GM06990 (cell line): ENCODE measurements around the gene COX7B.
"Not testable (repeated sequence)": the region's sequence is repeated elsewhere in the genome, so short reads cannot be mapped to it uniquely, and the experiment has no call there.

Source experiments
- DNase-seq: peaks from one replicate; pipeline ENCODE4 v3.0.0-alpha.2; 2011; ENCODE audit not compliant: insufficient read length; ENCODE audit errors: extremely low read depth
- H3K27me3 ChIP-seq: replicated peaks from 2 replicates; pipeline ENCODE4 v1.6.0; 2011; ENCODE audit warnings: low read length; ENCODE audit not compliant: control insufficient read depth, insufficient read depth
- H3K36me3 ChIP-seq: 2 replicates; pipeline ENCODE4 v1.5.1; 2011; ENCODE audit warnings: low read length; ENCODE audit not compliant: control insufficient read depth, insufficient read depth
- H3K4me3 ChIP-seq: replicated peaks from 2 replicates; pipeline ENCODE4 v1.5.1; 2011; ENCODE audit warnings: low read depth, mild to moderate bottlenecking, control low read depth, low read length
- CTCF ChIP-seq: IDR thresholded peaks from 2 replicates; pipeline ENCODE4 v1.5.1; 2011; ENCODE audit warnings: low read length, control low read depth, mild to moderate bottlenecking, inconsistent platforms; ENCODE audit not compliant: insufficient read depth, poor library complexity, severe bottlenecking

COX7B gene

GRCh38 chrX:77899081-77899828 lies at the start of gene COX7B:
Gene COX7B (plus strand): TSS chrX:77899468. CDS start chrX:77899554, 86 bp downstream.
- DNase-seq, result peak; percentile 57
- Histone ChIP-seq H3K4me3 (peak within 1 kb of the TSS; percentile 82), H3K27me3 (no peaks in the 10 kb centered on the region), H3K36me3 (no peaks in the 10 kb centered on the region; the same call in 1 of the 2 replicates)
- peak; percentile 49 for TF ChIP-seq CTCF

DNA sequence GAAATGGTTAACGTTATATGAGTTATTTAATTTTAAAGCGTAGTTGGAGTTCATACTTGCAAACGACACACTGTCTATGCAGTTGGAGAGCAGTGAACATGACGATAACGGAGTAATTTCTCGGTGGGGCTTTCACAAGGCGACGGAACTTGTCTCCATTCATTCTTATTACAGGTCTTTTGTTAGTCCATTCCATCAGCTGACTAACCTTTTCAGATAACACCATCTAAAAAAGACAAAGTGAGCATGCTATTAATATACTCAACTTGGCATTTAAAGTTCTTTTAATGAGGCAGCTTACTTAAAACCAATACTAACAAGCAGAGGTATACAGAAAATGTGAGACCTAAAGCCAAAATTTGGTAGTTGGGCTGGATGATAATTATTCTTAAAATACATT lies 23.9 kb upstream of the COX7B start:
- Histone ChIP-seq H3K4me3 (no peak overlapping the region), H3K27me3 (no peaks in the 10 kb centered on the region), H3K36me3 (peaks cover 2% of the 10 kb centered on the region)
- TF ChIP-seq CTCF, result no peak
- DNase-seq, result no peak

DNA sequence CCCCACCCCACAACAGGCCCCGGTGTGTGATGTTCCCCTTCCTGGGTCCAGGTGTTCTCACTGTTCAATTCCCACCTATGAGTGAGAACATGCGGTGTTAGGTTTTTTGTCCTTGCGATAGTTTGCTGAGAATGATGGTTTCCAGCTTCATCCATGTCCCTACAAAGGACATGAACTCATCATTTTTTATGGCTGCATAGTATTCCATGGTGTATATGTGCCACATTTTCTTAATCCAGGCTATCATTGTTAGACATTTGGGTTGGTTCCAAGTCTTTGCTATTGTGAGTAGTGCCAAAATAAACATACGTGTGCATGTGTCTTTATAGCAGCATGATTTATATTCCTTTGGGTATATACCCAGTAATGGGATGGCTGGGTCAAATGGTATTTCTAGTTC lies 17.9 kb upstream of the COX7B start:
- DNase-seq, H3K36me3 ChIP-seq, H3K27me3 ChIP-seq, H3K4me3 ChIP-seq: not testable (repeated sequence)

DNA sequence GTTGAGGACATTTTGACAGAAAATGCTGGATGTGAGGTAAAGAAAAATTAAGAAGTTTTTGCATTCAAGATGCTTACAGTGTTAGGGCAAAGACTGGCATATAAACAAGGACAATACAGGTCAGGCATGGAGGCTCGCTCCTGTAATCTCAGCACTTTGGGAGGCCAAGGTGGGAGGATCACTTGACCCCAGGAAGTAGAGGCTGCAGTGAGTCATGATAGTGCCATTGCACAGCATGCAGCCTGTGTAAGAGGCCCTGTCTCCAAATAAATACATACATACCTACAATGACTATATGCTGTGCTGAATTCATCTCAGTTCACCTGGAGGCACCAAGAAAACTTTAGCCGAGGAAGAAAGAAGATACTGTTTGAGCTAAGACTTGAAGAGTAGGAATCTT lies 6.4 kb upstream of the COX7B start:
- DNase-seq, result no peak
- Histone ChIP-seq H3K36me3 (peaks cover 2% of the 10 kb centered on the region; the same call in 1 of the 2 replicates), H3K27me3 (no peaks in the 10 kb centered on the region), H3K4me3 (peak overlapping the region; percentile 71; the same call in 1 of the 2 replicates)
- no peak for TF ChIP-seq CTCF

DNA sequence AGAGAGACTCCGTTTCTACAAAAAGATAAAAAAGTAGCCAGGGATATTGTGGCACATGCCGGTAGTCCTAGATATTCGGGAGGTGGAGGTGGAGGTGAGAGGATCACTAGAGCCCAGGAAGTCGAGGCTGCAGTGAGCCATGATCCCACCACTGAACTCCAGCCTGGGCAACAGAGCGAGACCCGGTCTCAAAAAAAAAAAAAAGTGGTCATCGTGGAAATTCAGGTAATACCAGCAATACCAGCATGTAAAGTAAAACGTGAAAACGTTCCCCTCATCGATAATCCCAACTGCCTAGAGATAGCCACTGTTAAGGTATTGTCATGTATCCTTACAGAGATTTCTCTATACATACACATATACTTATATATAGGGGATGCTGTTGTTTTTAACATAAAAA lies 5.6 kb upstream of the COX7B start:
- no peak for DNase-seq
- Histone ChIP-seq H3K27me3 (no peaks in the 10 kb centered on the region), H3K4me3 (peak overlapping the region; percentile 71), H3K36me3 (peaks cover 2% of the 10 kb centered on the region; the same call in 1 of the 2 replicates)
- TF ChIP-seq CTCF, result no peak

GRCh38 chrX:77894921-77895886 lies 4.1 kb upstream of the COX7B start, which contains the start of gene MAGT1:
Gene MAGT1 (minus strand): TSS chrX:77895435. CDS start chrX:77895410, 25 bp downstream.
- no peaks in the 10 kb centered on the region for H3K27me3 ChIP-seq
- DNase-seq, result peak; percentile 88
- peak within 1 kb of the TSS; percentile 71 for H3K4me3 ChIP-seq
- TF ChIP-seq CTCF, result no peak
- peaks cover 2% of the 10 kb centered on the region; the same call in 1 of the 2 replicates for H3K36me3 ChIP-seq
